Mononuclear cell (primary cell): ENCODE results near the gene EPB41L1. TPM values are rescaled to one million over a fixed set of nuclear protein-coding genes. Genes with fewer than 3 reads are reported as not detected.

Source experiments
- H3K27me3 ChIP-seq: 2 replicates; pipeline ENCODE4 v1.6.0; 2011; ENCODE audit warnings: low read length, control low read depth; ENCODE audit not compliant: insufficient read depth
- H3K4me1 ChIP-seq: 2 replicates; pipeline ENCODE4 v1.5.1; 2011; ENCODE audit warnings: mild to moderate bottlenecking, low read length, control low read depth; ENCODE audit not compliant: insufficient read depth
- H3K4me3 ChIP-seq: 2 replicates; pipeline ENCODE4 v1.5.1; 2011; ENCODE audit warnings: mild to moderate bottlenecking, low read length, moderate library complexity
- H3K9me3 ChIP-seq: 2 replicates; pipeline ENCODE4 v1.5.1; 2011; ENCODE audit warnings: low read depth, mild to moderate bottlenecking, control low read depth, low read length
- total RNA-seq: library from RNA; depleted of rRNA; stranded (reverse); fragments of >200 nt; gene quantifications from one replicate; pipeline ENCODE4 v1.2.3, GENCODE V29; 2012

EPB41L1 gene
- total RNA-seq, 1 donor: 0.21 TPM

GRCh38 chr20:36235892-36236785 is 81.6 kb downstream of the EPB41L1 start, which contains the start of gene AAR2:
Gene AAR2 (plus strand): TSS chr20:36236478. CDS start chr20:36239869, 3,391 bp downstream.
- peaks cover 26% of the 10 kb centered on the region for H3K4me1 ChIP-seq

GRCh38 chr20:36236786-36237121 is 82.2 kb downstream of the EPB41L1 start:
- H3K4me3 ChIP-seq: peak overlapping the region; percentile 83
- H3K27me3 ChIP-seq: no peaks in the 10 kb centered on the region
- peaks cover 26% of the 10 kb centered on the region for H3K4me1 ChIP-seq
- no peaks in the 10 kb centered on the region for H3K9me3 ChIP-seq

More at GRCh38 chr20:36235892-36236785, 81.6 kb downstream of the EPB41L1 start, which contains the start of gene AAR2:
- Histone ChIP-seq H3K9me3 (no peaks in the 10 kb centered on the region), H3K4me3 (peak within 1 kb of the TSS; percentile 83), H3K27me3 (no peaks in the 10 kb centered on the region)

GRCh38 chr20:36237477-36237876 is 82.9 kb downstream of the EPB41L1 start:
- peaks cover 26% of the 10 kb centered on the region for H3K4me1 ChIP-seq
- no peaks in the 10 kb centered on the region for H3K27me3 ChIP-seq
- no peaks in the 10 kb centered on the region for H3K9me3 ChIP-seq
- peak overlapping the region; percentile 83 for H3K4me3 ChIP-seq

GRCh38 chr20:36238153-36238552 is 83.6 kb downstream of the EPB41L1 start:
- no peak overlapping the region for H3K4me3 ChIP-seq
- no peaks in the 10 kb centered on the region for H3K9me3 ChIP-seq
- no peaks in the 10 kb centered on the region for H3K27me3 ChIP-seq
- H3K4me1 ChIP-seq: peaks cover 26% of the 10 kb centered on the region

- Histone ChIP-seq H3K4me1 (peaks cover 26% of the 10 kb centered on the region), H3K27me3 (no peaks in the 10 kb centered on the region), H3K4me3 (no peak overlapping the region), H3K9me3 (no peaks in the 10 kb centered on the region)
Measured at GRCh38 chr20:36238760-36239159, 84.2 kb downstream of the EPB41L1 start.

- Histone ChIP-seq H3K27me3 (no peaks in the 10 kb centered on the region), H3K4me1 (peaks cover 26% of the 10 kb centered on the region), H3K9me3 (no peaks in the 10 kb centered on the region), H3K4me3 (no peak overlapping the region)
Measured at GRCh38 chr20:36240076-36240475, 85.5 kb downstream of the EPB41L1 start.

- Histone ChIP-seq H3K9me3 (no peaks in the 10 kb centered on the region), H3K4me1 (peaks cover 20% of the 10 kb centered on the region), H3K4me3 (no peak overlapping the region), H3K27me3 (no peaks in the 10 kb centered on the region)
Measured at GRCh38 chr20:36241678-36242077, 87.1 kb downstream of the EPB41L1 start.

- Histone ChIP-seq H3K4me3 (no peak overlapping the region), H3K4me1 (no peaks in the 10 kb centered on the region), H3K9me3 (no peaks in the 10 kb centered on the region), H3K27me3 (no peaks in the 10 kb centered on the region)
Measured at GRCh38 chr20:36243726-36244125, 89.2 kb downstream of the EPB41L1 start.

- Histone ChIP-seq H3K9me3 (no peaks in the 10 kb centered on the region), H3K4me1 (no peaks in the 10 kb centered on the region), H3K4me3 (no peak overlapping the region), H3K27me3 (no peaks in the 10 kb centered on the region)
Measured at GRCh38 chr20:36246401-36246800, 91.9 kb downstream of the EPB41L1 start.

- H3K27me3 ChIP-seq: no peaks in the 10 kb centered on the region
- no peak overlapping the region for H3K4me3 ChIP-seq
- no peaks in the 10 kb centered on the region for H3K4me1 ChIP-seq
- H3K9me3 ChIP-seq: no peaks in the 10 kb centered on the region
Measured at GRCh38 chr20:36248836-36249235, 94.3 kb downstream of the EPB41L1 start.

GRCh38 chr20:36249450-36249849 is 94.9 kb downstream of the EPB41L1 start:
- Histone ChIP-seq H3K27me3 (no peaks in the 10 kb centered on the region), H3K9me3 (no peaks in the 10 kb centered on the region), H3K4me1 (no peaks in the 10 kb centered on the region), H3K4me3 (no peak overlapping the region)

- Histone ChIP-seq H3K4me1 (no peaks in the 10 kb centered on the region), H3K4me3 (no peak overlapping the region), H3K27me3 (no peaks in the 10 kb centered on the region), H3K9me3 (no peaks in the 10 kb centered on the region)
Measured at GRCh38 chr20:36251426-36251825, 96.9 kb downstream of the EPB41L1 start.

- Histone ChIP-seq H3K4me1 (no peaks in the 10 kb centered on the region), H3K4me3 (no peak overlapping the region), H3K9me3 (no peaks in the 10 kb centered on the region), H3K27me3 (no peaks in the 10 kb centered on the region)
Measured at GRCh38 chr20:36252511-36252910, 98.0 kb downstream of the EPB41L1 start.

- H3K27me3 ChIP-seq: no peaks in the 10 kb centered on the region
Measured at GRCh38 chr20:36253036-36253435, 98.5 kb downstream of the EPB41L1 start.

GRCh38 chr20:36254076-36254475 is 99.5 kb downstream of the EPB41L1 start:
- no peak overlapping the region for H3K4me3 ChIP-seq
- H3K4me1 ChIP-seq: no peaks in the 10 kb centered on the region
- H3K9me3 ChIP-seq: no peaks in the 10 kb centered on the region
- H3K27me3 ChIP-seq: no peaks in the 10 kb centered on the region

More at GRCh38 chr20:36253036-36253435, 98.5 kb downstream of the EPB41L1 start:
- Histone ChIP-seq H3K9me3 (no peaks in the 10 kb centered on the region), H3K4me1 (no peaks in the 10 kb centered on the region), H3K4me3 (no peak overlapping the region)

GRCh38 chr20:36255445-36255844 is 100.9 kb downstream of the EPB41L1 start:
- no peaks in the 10 kb centered on the region for H3K27me3 ChIP-seq
- H3K9me3 ChIP-seq: no peaks in the 10 kb centered on the region
- H3K4me1 ChIP-seq: no peaks in the 10 kb centered on the region
- no peak overlapping the region for H3K4me3 ChIP-seq
